ENCODE results near the gene NDUFS8.

The NDUFS8 gene

DNA sequence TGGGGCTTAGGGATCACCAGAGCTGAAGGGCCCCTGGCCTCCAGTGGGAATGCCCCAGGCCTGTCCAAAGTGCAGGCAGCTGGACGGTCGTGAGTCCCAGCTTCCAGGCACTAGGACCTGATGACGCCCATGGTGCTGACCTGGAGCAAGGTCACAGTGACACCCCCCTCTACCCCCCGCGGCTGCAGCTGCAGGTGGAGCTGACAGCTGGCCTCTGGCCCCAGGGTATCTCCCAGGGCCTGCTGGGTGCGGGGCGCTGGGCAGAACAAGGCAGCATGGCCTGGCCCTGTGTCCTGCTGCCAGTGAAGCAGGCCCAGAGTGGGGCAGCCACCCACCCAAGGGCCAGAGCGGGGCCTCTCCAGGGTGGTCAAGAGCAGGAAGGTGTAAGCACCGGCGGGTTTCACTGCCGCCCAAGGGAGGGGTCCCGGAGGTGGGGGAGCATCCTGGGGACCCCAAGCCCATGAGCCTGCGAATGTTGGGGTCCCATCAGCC, 7.8 kb downstream of the NDUFS8 start:
- peaks cover 39% of the 10 kb centered on the region for H3K4me1 ChIP-seq (ENCODE audit: low read depth, poor library complexity, severe bottlenecking)
- peaks cover 12% of the 10 kb centered on the region; the same call in 1 of the 2 replicates for H3K79me2 ChIP-seq (ENCODE audit: insufficient read depth, low read depth)
- no peak overlapping the region for H2AFZ ChIP-seq (ENCODE audit: low read depth)
- no peaks in the 10 kb centered on the region for H3K27me3 ChIP-seq (ENCODE audit: insufficient read depth, low read depth)
- peak overlapping the region; percentile 99; the same call in 1 of the 2 replicates for H3K4me2 ChIP-seq
- no peaks in the 10 kb centered on the region for H4K20me1 ChIP-seq (ENCODE audit: insufficient read depth)
- no peak overlapping the region for H3K4me3 ChIP-seq (IDR thresholded peaks at IDR 0.05; ENCODE audit: insufficient read depth, low read depth, low read length)
- H3K9ac ChIP-seq: peak overlapping the region; percentile 70; the same call in 1 of the 2 replicates
- TF ChIP-seq, protein P1, sequence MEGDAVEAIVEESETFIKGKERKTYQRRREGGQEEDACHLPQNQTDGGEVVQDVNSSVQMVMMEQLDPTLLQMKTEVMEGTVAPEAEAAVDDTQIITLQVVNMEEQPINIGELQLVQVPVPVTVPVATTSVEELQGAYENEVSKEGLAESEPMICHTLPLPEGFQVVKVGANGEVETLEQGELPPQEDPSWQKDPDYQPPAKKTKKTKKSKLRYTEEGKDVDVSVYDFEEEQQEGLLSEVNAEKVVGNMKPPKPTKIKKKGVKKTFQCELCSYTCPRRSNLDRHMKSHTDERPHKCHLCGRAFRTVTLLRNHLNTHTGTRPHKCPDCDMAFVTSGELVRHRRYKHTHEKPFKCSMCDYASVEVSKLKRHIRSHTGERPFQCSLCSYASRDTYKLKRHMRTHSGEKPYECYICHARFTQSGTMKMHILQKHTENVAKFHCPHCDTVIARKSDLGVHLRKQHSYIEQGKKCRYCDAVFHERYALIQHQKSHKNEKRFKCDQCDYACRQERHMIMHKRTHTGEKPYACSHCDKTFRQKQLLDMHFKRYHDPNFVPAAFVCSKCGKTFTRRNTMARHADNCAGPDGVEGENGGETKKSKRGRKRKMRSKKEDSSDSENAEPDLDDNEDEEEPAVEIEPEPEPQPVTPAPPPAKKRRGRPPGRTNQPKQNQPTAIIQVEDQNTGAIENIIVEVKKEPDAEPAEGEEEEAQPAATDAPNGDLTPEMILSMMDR (conservative IDR thresholded peaks at IDR 0.05; ENCODE audit: low read depth, low read length): no peak
- H3K27ac ChIP-seq: no peak overlapping the region
- H3K36me3 ChIP-seq (ENCODE audit: insufficient read depth): no peaks in the 10 kb centered on the region

DNA sequence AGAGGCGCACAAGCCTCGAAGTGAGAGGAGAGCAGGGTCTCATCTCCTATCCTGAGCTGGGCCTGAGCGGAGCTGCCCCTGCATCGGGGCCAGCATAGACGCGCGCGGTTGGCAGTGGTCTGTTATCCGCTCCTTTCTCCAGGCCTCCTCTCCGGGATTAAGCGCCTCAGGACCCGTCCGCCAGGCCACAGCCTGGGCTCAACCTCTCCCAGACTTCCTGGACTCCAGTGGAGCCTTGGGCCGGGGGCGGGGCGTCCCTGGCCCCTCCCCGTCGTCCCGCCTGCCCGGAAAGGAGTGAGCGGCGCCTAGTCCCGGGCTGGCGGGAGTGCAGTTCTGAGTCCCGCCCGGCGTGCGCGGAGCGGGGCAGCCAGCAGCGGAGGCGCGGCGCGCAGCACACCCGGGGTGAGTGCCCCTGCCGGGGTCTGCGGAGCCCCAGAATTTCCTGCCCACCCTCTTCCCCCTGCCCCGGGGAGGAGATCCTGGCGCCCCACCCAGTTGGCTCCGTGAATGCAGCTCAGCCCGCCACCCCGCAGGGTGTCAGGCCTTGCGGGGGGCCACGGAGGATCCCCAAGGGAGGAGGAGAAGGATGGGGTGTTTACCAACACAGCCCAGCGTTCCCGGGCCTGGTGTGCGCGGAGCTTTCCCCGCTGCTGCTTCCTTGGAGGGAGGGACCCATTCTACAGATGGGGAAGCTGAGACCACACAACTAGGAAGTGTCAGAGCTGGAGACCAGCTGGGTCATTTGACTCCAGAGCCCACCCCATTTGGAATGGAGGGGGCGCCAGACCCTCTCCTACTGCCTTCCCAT, 8.4 kb downstream of the NDUFS8 start, which contains the start of gene TCIRG1:
Gene TCIRG1, plus strand, starts transcription at position 308 of the 808 bp plus-strand sequence. CDS start 2,247 bp downstream, outside the sequence.
- peak within 1 kb of the TSS; percentile 99 for H3K4me2 ChIP-seq
- H3K79me2 ChIP-seq (ENCODE audit: insufficient read depth, low read depth): peaks cover 12% of the 10 kb centered on the region; the same call in 1 of the 2 replicates
- H3K9ac ChIP-seq: peak within 1 kb of the TSS; percentile 70; the same call in 1 of the 2 replicates
- no peak within 1 kb of the TSS for H3K4me3 ChIP-seq (IDR thresholded peaks at IDR 0.05; ENCODE audit: insufficient read depth, low read depth, low read length)
- H3K27me3 ChIP-seq (ENCODE audit: insufficient read depth, low read depth): no peaks in the 10 kb centered on the region
- H3K27ac ChIP-seq: peak within 1 kb of the TSS; percentile 73
- TF ChIP-seq, protein P1 (conservative IDR thresholded peaks at IDR 0.05; ENCODE audit: low read depth, low read length): no peak
- H4K20me1 ChIP-seq (ENCODE audit: insufficient read depth): no peaks in the 10 kb centered on the region
- peak within 1 kb of the TSS; percentile 70; the same call in 1 of the 2 replicates for H2AFZ ChIP-seq (ENCODE audit: low read depth)
- peaks cover 39% of the 10 kb centered on the region for H3K4me1 ChIP-seq (ENCODE audit: low read depth, poor library complexity, severe bottlenecking)
- H3K36me3 ChIP-seq (ENCODE audit: insufficient read depth): no peaks in the 10 kb centered on the region

DNA sequence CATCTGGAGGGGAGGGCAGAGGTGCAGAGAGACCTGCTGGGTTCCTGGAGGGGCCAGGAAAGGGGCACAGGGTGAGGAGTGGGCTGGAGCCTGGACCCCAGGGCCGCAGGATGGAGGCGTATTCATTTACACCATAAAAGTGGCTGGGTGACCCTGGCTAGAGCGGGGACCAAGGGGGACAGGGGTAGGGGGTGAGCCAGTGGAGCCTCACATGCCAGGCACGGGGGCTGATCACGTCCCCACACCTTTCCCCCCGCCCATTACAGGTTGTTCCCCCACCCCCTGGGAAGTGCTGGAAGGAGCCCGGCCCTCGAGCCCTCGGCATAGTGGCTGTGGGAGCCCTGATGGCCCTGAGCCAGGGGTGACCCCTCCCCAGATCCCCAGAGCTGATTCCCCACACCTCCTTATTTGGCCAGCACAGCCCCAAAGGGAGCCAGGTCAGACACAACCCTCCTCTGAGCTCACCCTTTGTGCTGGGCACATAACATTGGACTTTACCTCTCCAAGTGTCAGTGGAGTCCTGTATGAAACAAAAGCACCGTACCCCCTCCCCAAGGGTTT, 9.1 kb downstream of the NDUFS8 start:
- Histone ChIP-seq H4K20me1 (ENCODE audit: insufficient read depth) (no peaks in the 10 kb centered on the region), H2AFZ (ENCODE audit: low read depth) (peak overlapping the region; percentile 70; the same call in 1 of the 2 replicates), H3K27me3 (ENCODE audit: insufficient read depth, low read depth) (no peaks in the 10 kb centered on the region), H3K4me1 (ENCODE audit: low read depth, poor library complexity, severe bottlenecking) (peaks cover 39% of the 10 kb centered on the region), H3K4me3 (IDR thresholded peaks at IDR 0.05; ENCODE audit: insufficient read depth, low read depth, low read length) (no peak overlapping the region), H3K79me2 (ENCODE audit: insufficient read depth, low read depth) (peaks cover 12% of the 10 kb centered on the region; the same call in 1 of the 2 replicates), H3K4me2 (peak overlapping the region; percentile 99), H3K36me3 (ENCODE audit: insufficient read depth) (no peaks in the 10 kb centered on the region), H3K9ac (peak overlapping the region; percentile 70; the same call in 1 of the 2 replicates), H3K27ac (peak overlapping the region; percentile 73)
- TF ChIP-seq, protein P1 (conservative IDR thresholded peaks at IDR 0.05; ENCODE audit: low read depth, low read length): no peak

DNA sequence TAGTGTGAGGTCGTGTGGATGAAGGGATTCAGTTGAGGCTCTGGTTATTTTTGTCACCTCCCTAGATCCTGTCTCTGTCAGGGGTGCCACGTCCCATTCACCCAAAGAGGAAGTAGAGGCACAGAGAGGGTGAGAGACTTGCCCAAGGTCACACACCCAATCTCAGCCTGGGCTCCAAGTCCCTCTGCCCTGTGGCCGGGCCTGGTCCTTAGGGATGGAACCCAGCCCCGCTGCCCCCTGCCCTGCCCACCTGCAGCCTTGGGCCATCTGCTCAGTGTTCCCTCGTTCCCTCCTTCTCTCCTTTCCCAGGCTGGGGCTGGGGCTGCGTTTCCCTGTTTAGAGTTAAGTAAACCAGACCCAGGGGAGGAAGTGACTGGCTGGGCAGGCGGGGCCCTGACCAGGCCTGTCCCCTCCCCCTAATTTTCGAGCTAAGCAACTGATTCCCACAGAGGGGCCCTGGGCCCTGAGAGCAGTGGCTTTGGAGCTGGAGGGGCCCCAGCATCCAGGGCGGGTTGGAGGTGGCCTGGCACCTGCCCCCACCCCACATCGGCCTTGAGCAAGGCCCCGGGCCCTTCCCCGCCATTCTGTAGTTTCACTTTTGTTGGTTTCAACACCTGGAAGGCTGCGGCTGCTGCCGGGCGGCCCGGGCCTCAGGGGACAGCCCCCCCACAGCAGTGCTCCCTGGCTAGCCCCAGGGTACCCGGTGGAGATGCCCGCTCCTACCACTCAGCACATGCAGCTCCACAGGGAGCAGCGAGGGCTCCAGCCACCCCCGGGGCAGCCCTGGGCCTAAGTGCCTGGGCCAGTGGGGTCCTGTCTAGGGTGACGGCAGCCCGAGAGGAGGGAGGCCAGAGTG, 9.8 kb downstream of the NDUFS8 start:
- peak overlapping the region; percentile 73 for H3K27ac ChIP-seq
- no peaks in the 10 kb centered on the region for H3K36me3 ChIP-seq (ENCODE audit: insufficient read depth)
- H3K4me3 ChIP-seq (IDR thresholded peaks at IDR 0.05; ENCODE audit: insufficient read depth, low read depth, low read length): no peak overlapping the region
- peak overlapping the region; percentile 99 for H3K4me2 ChIP-seq
- peak overlapping the region; percentile 70 for H2AFZ ChIP-seq (ENCODE audit: low read depth)
- peaks cover 12% of the 10 kb centered on the region; the same call in 1 of the 2 replicates for H3K79me2 ChIP-seq (ENCODE audit: insufficient read depth, low read depth)
- peaks cover 39% of the 10 kb centered on the region for H3K4me1 ChIP-seq (ENCODE audit: low read depth, poor library complexity, severe bottlenecking)
- peak overlapping the region; percentile 70 for H3K9ac ChIP-seq
- H4K20me1 ChIP-seq (ENCODE audit: insufficient read depth): no peaks in the 10 kb centered on the region
- TF ChIP-seq, protein P1 (conservative IDR thresholded peaks at IDR 0.05; ENCODE audit: low read depth, low read length): no peak
- H3K27me3 ChIP-seq (ENCODE audit: insufficient read depth, low read depth): no peaks in the 10 kb centered on the region

Data from KMS-11 (cell line).